ENCODE results near the gene SYNDIG1.

DNA sequence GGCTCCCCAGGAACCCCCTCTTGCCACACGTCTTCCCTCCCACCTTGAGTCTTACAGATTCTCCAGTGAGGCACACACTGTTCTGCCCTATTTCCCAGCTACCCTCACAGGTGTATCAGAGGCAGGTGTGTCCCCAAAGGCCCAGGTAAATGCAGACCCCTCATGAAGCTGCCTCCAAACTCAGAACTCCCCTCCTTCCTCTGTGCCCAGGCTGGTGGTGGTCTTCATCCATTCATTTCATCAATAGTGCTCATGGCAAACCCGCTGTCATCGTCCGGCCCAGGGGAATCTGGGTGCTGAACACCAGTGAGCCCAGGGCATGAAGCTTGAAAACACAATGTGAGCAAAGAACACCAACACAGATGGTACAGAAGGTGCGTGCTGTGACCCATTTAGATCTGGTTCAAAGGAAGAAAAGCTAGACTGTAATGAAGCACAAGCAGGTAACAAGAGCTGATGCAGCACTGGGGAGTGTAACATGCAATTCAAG is 213.1 kb downstream of the SYNDIG1 start:
- no peak for TF ChIP-seq POLR2A (IDR thresholded peaks at IDR 0.05)
- TF ChIP-seq, protein P1, sequence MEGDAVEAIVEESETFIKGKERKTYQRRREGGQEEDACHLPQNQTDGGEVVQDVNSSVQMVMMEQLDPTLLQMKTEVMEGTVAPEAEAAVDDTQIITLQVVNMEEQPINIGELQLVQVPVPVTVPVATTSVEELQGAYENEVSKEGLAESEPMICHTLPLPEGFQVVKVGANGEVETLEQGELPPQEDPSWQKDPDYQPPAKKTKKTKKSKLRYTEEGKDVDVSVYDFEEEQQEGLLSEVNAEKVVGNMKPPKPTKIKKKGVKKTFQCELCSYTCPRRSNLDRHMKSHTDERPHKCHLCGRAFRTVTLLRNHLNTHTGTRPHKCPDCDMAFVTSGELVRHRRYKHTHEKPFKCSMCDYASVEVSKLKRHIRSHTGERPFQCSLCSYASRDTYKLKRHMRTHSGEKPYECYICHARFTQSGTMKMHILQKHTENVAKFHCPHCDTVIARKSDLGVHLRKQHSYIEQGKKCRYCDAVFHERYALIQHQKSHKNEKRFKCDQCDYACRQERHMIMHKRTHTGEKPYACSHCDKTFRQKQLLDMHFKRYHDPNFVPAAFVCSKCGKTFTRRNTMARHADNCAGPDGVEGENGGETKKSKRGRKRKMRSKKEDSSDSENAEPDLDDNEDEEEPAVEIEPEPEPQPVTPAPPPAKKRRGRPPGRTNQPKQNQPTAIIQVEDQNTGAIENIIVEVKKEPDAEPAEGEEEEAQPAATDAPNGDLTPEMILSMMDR (IDR thresholded peaks at IDR 0.05), result no peak
